COLO829 (cell line): ENCODE data around the gene SYNGR3.
"Not testable (repeated sequence)": the region's sequence is repeated elsewhere in the genome, so short reads cannot be mapped to it uniquely, and the experiment has no call there.

Source experiments
- DNase-seq: peaks from one replicate; pipeline ENCODE4 v3.0.0; 2012; ENCODE audit warnings: low spot score

Gene SYNGR3

GRCh38 chr16:1989209-1990100, at the start of gene SYNGR3:
SYNGR3 (plus strand) TSS chr16:1989970; CDS start chr16:1990103, 133 bp downstream.
- DNase-seq = no peak

GRCh38 chr16:1940273-1941161, 49.3 kb upstream of the SYNGR3 start:
- no peak for DNase-seq

GRCh38 chr16:1941162-1942046, 48.4 kb upstream of the SYNGR3 start:
- no peak for DNase-seq

- DNase-seq = no peak
These were observed 47.5 kb upstream of the SYNGR3 start for GRCh38 chr16:1942047-1942809.

GRCh38 chr16:1942810-1943726, 46.7 kb upstream of the SYNGR3 start, which contains the start of gene MSRB1:
MSRB1 (minus strand) TSS chr16:1943199; CDS start chr16:1943156, 43 bp downstream.
- peak; percentile 99 for DNase-seq

GRCh38 chr16:1944612-1945199, 45.1 kb upstream of the SYNGR3 start:
- no peak for DNase-seq

- no peak for DNase-seq
These were observed 44.0 kb upstream of the SYNGR3 start for GRCh38 chr16:1945559-1946391.

- DNase-seq = no peak
These were observed 43.0 kb upstream of the SYNGR3 start for GRCh38 chr16:1946495-1947368.

- DNase-seq = no peak
These were observed 42.5 kb upstream of the SYNGR3 start for GRCh38 chr16:1947369-1947670.

- no peak for DNase-seq
These were observed 40.3 kb upstream of the SYNGR3 start for GRCh38 chr16:1949507-1949906.

GRCh38 chr16:1950047-1950446, 39.7 kb upstream of the SYNGR3 start:
- no peak for DNase-seq

- no peak for DNase-seq
These were observed 39.2 kb upstream of the SYNGR3 start for GRCh38 chr16:1950559-1950958.

GRCh38 chr16:1953734-1954133, 36.0 kb upstream of the SYNGR3 start:
- DNase-seq = no peak

- not testable (repeated sequence) for DNase-seq
These were observed 32.2 kb upstream of the SYNGR3 start for GRCh38 chr16:1957434-1958142.

- DNase-seq = not testable (repeated sequence)
These were observed 31.7 kb upstream of the SYNGR3 start for GRCh38 chr16:1958143-1958491.

GRCh38 chr16:1958715-1959268, 31.0 kb upstream of the SYNGR3 start:
- no peak for DNase-seq
